ENCODE measurements around the gene MRRF.

DNA sequence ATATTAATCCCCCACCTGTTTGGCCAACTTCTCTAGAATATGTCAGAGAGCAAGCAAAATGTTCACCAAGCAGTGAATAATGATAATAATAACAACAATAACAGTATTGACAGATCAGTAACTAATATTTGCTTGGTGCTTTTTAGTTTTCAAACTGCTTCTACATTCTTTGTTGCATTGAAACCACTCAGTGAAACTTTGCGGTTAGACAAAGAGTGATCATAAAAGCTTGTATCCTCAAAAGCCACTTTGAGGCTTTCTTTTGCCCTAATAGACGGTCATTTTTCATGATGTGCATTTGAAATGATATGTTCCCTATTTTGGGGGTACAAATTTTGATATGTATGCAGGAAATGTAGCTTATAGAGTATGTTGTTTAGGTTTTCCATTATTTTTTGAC is 62.5 kb downstream of the MRRF start:
- TF ChIP-seq, protein P1, sequence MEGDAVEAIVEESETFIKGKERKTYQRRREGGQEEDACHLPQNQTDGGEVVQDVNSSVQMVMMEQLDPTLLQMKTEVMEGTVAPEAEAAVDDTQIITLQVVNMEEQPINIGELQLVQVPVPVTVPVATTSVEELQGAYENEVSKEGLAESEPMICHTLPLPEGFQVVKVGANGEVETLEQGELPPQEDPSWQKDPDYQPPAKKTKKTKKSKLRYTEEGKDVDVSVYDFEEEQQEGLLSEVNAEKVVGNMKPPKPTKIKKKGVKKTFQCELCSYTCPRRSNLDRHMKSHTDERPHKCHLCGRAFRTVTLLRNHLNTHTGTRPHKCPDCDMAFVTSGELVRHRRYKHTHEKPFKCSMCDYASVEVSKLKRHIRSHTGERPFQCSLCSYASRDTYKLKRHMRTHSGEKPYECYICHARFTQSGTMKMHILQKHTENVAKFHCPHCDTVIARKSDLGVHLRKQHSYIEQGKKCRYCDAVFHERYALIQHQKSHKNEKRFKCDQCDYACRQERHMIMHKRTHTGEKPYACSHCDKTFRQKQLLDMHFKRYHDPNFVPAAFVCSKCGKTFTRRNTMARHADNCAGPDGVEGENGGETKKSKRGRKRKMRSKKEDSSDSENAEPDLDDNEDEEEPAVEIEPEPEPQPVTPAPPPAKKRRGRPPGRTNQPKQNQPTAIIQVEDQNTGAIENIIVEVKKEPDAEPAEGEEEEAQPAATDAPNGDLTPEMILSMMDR (conservative IDR thresholded peaks at IDR 0.05 in 1 of 2, IDR thresholded peaks at IDR 0.05 in 1 of 2; ENCODE audit: low read depth in 1 of 2, low read length in 2 of 2) = no peak
- TF ChIP-seq EZH2 (IDR thresholded peaks at IDR 0.05; ENCODE audit: low read length, missing control alignments) = no peak

Measured in fibroblast of lung (primary cell).